NCI-H526 treated with DMSO at 0.1 percent for 48 hours (cell line): Measurements from ENCODE around the gene LRRC25.
A peak's percentile ranks its signal among the peaks of the same experiment; 100 is the strongest.

Experiments used
- DNase-seq: peaks from one replicate; lab custom pipeline; 2025; lab: John Stamatoyannopoulos, UW

Gene LRRC25

DNA sequence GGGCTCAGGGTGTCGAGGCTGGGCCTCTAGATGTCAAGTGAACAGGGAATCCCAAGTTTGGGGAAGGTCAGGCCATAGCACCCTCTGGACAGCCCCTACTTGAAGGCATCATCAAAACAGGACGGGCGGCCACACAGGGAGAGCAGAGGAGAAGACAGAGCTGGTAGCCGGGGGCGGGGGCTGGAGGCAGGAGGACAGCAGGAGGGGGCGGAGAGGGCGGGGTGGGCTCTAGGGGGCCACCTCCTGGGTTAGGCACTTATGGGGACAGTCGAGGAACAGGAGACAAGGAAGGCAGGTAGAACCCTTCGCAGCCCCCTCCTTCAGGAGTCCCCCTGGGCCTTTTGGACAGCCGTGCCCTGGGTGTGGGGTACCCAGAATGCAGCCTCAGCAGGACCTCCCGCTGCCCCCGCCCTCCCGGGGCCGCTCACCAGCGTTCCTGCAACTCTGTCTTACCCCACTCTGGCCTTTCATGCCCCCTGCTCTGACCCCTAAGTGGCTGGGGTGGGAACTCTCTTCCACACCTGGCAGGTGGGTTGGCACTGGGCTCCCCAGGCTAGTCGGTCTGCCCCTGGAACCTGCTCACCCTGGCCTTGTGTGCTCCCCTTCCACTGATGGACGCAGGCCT, 27.6 kb upstream of the LRRC25 start:
- DNase-seq: no peak

GRCh38 chr19:18424122-18424889, 26.9 kb upstream of the LRRC25 start:
- DNase-seq: no peak

DNA sequence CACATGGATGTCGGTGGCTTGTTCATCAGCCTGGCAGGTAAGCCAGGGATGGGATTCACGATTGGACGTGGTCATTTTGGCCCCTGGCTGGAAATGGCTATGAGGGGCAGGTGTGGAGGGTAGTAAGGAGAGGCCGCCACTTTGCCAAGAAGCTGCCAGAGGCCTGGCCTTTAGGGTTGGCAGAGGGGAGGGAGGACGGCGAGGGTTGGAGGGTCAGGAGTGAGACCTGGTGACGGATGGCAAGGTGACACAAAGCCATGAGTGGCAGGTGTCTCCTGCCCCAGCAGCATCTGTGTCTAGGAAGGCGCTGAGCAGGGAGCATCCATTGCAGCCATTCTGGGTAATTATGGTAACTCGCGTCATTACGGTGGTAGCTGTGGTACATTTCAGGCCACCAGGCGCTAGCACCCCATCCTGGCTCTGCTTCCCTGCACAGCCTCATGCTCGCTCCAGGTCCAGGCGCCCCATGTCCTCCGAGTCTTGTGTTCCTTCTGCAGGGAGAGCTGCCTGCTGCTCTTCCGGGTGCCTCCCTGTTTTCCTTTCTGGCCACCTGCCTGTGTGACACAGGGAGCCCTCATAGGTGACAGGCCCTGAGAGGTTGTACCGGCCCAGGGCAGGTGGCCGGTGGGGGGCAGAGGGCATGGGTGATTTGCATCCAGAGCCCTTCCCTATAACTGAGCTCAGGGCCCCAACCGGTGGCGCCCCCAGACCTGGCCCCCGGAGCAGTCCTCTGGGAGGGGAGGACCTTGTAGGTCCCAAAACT, 26.0 kb upstream of the LRRC25 start:
- no peak for DNase-seq

- no peak for DNase-seq
Measured at GRCh38 chr19:18422530-18423191, 25.2 kb upstream of the LRRC25 start.

DNA sequence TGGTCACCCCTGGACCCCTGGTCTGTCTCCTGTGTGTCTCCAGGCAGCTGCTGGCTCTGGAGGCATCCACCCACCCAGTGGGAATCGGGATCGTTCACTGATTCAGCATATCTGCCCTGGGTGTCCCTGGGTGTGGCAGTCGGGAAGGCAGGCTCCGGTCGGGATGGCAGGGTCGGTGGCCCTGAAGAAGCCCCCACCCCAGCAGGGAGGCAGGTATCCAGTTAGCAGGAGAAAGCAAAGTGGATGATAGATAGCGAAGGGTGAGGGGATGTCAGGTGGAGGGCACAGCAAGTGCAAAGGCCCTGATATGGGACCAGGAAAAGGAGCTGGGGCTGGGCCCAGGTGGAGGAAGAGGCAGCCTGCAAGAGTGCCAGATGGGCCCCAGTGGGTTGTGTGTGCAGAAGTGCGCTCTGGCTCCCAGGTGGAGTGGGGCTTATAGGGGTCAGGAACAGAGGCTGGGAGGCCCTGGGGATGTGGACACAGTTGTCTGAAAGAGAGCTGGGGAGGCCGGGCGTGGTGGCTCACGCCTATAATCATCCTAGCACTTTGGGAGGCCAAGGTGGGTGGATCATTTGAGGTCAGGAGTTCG, 24.0 kb upstream of the LRRC25 start:
- DNase-seq: no peak

- DNase-seq: no peak
Measured at GRCh38 chr19:18420930-18421329, 23.5 kb upstream of the LRRC25 start.

GRCh38 chr19:18419699-18420460, 22.5 kb upstream of the LRRC25 start:
- no peak for DNase-seq

DNA sequence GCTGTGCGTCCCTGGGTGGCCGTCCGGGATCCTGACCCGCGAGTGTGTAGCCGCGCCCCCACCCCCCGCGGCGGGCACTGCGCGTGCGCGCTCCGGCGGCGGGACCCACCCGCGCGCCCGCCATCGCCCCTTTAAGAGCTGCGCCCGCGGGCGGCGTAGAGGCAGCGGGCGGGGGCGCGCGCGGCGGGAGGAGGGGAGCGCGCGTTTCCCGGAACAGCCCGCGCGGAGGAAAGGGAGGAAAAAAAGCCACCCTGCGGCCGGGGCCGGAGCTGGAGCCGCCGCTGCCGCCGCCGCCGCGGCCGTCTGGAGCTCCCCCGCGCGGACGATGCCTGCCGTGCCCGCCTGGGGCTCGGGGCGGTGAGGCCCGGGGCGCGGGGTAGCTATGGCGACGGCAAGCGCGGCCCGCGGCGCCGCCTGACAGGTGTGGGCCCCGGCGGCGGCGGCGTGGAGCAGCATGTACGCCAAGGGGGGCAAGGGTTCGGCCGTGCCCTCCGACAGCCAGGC, 21.8 kb upstream of the LRRC25 start, which contains the start of gene SSBP4:
Gene SSBP4, plus strand, starts transcription at position 204 of the 504 bp plus-strand sequence. Its CDS starts 251 bp downstream, at position 455.
- peak; percentile 41 for DNase-seq

GRCh38 chr19:18418483-18419194, 21.2 kb upstream of the LRRC25 start:
- DNase-seq: no peak

DNA sequence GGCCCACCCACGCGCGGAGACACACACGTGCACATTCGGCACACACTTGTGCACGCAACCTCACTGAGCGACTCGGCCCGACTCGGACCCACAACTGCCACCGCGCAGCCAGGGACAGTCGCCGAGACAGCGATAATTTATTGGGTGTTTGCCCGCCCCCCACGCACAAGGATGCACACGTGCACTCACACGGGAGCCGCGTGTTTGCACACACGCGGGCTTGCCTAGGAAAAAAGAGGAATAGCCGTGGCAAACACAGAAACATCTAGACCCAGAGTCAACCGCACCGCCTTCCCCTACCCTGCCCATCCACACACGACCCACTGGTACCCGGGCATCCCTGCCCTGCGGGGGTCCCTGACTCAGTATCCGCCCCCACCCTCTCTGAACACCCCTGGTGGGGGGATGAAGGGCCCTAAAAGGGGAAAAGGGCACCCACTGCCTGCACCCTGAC, 20.6 kb upstream of the LRRC25 start:
- no peak for DNase-seq

- no peak for DNase-seq
Measured at GRCh38 chr19:18417250-18418028, 20.0 kb upstream of the LRRC25 start.

GRCh38 chr19:18416778-18417249, 19.4 kb upstream of the LRRC25 start:
- peak; percentile 37 for DNase-seq

- DNase-seq: no peak
Measured at GRCh38 chr19:18415178-18415867, 17.9 kb upstream of the LRRC25 start.

- DNase-seq: no peak
Measured at GRCh38 chr19:18414504-18415177, 17.2 kb upstream of the LRRC25 start.

- DNase-seq: no peak
Measured at GRCh38 chr19:18412610-18413239, 15.3 kb upstream of the LRRC25 start.

DNA sequence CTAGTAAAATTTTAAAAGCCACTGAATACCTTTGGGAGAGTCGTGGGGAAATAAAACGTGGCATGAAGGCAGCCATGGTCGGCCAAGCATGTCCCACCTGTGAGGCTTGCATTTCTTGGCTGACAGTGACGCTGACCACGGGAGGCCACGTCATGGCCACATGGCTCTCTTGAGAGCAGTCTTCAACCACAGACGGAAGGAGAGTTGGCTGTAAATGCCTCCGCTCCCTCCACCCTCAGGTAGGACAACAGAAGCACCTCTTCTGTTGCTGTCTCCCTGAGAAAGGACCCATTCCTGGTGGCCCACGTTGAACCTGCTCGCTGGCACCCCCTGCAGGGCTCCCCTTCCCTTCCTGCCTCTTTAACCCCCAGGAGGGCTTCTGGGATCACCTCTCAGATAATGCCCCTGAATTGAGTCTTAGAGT, 10.6 kb upstream of the LRRC25 start:
- no peak for DNase-seq

DNA sequence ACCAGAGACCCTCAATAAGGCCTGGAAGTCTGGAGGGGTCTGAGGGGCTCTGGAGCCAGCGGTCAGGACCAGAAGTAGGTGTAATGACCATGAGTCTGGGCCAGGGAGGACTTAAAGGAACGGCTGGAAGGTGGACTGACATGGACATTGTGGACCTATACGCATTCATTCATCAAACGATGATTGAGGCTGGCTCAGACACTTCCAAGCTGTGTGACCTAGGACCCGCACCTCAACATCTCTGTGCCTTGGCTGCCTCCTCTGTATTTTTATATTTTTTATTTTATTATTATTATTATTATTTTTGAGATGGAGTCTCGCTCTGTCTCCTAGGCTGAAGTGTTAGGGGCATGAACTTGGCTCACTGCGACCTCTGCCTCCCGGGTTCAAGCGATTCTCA, 9.3 kb upstream of the LRRC25 start:
- no peak for DNase-seq
